Measurements from ENCODE around the gene LIFR.
"Not testable (repeated sequence)": the region's sequence is repeated elsewhere in the genome, so short reads cannot be mapped to it uniquely, and the experiment has no call there.

The LIFR gene, protein sequence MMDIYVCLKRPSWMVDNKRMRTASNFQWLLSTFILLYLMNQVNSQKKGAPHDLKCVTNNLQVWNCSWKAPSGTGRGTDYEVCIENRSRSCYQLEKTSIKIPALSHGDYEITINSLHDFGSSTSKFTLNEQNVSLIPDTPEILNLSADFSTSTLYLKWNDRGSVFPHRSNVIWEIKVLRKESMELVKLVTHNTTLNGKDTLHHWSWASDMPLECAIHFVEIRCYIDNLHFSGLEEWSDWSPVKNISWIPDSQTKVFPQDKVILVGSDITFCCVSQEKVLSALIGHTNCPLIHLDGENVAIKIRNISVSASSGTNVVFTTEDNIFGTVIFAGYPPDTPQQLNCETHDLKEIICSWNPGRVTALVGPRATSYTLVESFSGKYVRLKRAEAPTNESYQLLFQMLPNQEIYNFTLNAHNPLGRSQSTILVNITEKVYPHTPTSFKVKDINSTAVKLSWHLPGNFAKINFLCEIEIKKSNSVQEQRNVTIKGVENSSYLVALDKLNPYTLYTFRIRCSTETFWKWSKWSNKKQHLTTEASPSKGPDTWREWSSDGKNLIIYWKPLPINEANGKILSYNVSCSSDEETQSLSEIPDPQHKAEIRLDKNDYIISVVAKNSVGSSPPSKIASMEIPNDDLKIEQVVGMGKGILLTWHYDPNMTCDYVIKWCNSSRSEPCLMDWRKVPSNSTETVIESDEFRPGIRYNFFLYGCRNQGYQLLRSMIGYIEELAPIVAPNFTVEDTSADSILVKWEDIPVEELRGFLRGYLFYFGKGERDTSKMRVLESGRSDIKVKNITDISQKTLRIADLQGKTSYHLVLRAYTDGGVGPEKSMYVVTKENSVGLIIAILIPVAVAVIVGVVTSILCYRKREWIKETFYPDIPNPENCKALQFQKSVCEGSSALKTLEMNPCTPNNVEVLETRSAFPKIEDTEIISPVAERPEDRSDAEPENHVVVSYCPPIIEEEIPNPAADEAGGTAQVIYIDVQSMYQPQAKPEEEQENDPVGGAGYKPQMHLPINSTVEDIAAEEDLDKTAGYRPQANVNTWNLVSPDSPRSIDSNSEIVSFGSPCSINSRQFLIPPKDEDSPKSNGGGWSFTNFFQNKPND

DNA sequence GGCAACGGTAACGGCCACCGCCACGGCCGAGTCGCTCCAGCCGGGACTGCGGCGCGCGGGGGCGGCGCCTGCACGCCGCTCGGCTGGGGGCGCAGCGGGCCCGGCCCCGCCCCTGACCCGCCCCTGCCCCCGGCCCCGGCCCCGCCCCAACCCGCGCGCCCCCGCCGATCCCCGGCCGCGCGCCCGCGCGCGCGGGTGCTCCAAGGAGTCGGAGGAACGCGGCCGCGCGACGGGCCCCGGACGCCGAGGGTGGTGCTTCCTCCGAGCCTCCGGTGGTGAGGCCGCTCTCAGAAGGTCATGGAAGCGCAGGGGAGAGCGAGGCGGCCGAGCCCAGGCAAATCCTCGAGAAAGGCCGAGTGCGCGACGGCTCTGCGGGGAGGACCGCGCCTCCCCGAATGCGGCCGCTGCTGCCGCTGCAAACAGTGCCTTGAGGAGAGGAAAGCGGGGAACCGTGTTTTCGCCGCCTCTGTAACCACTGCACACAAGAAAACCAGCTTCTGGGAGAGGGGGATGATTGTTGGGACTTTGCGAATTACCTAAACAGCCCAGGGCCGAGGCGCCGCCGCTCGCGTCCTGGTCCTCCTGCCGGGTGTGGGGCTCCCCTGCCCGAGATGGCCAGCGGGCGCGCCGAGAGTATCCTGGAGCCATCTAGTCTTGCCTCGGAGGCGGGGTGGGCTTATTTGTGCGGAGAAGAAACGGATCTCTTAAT is at the start of gene LIFR:
Gene LIFR (minus strand): TSS at position 48 of the 709 bp plus-strand sequence. CDS start 25,999 bp downstream, outside the sequence.
- peak; percentile 96 for DNase-seq

DNA sequence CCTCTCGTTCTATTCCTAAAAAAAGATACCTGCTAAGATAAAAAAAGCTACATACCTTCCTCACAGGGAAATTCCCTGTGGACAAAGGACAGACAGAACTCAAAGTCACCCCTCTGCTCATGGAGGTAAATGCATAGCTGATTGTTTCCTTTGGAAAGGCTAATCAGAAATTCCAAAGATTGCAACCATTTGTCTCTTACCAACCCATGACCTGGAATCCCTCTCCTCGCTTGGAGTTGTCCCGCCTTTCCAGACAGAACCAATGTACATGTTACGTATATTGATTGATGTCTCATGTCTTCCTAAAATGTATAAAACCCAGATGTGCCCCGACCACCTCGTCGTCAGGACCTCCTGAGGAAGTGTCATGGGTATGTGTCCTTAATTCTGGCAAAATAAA is 49.2 kb upstream of the LIFR start:
- no peak for DNase-seq

DNA sequence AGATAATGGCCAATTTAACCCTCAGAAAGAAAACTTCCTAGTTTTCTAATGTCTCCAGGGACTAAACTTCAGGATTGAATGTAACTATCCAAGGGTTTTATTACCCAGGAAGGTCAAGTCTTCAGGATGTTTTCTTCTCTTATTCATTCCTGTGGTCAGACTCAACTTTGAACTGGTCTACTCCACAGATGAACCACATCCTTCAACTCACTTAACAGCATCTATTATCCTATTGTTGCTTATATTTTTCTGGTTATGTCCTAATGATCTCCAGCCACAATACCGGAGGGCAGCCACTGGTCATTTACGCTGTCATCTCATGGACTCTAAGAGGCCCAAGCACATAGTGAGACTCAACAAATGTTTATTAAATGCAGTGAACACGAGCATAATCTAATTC is 47.2 kb upstream of the LIFR start:
- no peak for DNase-seq

DNA sequence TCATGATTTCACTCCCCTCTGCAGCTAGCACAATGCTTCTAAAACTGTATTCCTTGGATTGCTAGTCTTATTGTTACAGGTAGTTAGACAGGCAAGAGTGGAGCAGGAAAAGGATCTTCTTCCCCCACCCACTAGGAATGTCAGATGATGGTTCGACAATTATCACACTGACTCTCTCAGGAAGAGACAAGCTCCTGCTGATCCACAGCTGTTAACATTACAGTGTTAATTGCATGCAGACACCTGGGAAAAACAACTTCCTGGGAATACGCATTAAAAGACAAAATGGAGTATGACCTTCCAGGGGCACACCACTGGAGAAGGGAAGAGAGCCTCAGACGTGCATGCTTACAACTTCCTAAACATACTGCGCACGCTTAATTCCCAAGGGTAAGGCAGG is 46.2 kb upstream of the LIFR start:
- DNase-seq, result no peak

DNA sequence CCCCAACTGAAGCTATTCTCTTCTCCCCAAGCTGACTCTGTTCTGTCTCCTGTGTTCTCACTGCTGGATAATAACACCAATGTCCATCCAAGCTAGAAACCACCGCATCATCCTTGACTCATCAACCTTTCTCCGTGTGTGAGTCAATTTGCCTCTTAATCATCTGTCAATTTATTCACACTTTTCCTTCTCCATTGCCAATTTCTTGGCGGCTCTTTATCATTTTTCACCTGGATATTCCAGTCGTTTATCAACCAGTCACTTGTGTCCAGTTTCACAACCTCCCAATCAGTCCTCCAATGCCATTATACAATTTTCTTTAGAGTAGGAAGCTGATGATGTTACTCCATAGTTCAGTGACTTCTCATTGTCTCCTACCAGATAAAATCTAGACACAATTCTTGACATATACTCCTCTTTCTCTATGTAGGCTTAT is 45.4 kb upstream of the LIFR start:
- no peak for DNase-seq

DNA sequence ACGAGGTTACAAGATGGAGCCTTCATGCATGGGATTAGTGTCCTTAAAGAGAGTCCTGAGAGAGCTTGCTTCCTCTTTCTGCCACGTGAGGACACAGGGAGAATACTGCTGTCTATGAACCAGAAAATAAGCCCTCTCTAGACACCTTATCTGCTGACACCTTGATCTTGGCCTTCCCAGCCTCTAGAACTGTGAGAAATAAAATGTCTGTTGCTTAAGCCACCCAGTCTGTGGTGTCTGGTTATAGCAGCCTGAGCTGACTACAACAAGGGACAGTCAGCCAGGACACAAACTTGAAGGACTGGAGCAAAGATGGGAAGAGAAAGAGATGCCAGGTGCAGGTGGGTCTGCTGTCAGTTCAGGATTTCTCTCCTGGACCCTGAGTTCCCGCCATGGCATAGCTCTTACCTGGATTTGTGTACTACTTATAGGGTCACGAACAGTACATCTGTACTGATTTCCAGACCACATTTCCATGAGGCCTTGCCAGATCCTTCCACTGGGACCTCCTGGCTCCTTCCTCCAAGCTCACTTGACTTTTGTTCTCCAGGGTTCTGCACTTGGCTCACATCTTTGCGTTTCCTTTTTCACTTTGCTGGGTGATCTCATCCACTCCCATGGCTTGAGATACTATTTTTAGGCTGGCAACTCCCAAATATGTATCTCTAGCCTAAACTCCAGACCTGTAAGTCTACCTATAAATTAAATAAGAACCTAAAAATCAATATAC is 44.9 kb upstream of the LIFR start:
- DNase-seq, result no peak

DNA sequence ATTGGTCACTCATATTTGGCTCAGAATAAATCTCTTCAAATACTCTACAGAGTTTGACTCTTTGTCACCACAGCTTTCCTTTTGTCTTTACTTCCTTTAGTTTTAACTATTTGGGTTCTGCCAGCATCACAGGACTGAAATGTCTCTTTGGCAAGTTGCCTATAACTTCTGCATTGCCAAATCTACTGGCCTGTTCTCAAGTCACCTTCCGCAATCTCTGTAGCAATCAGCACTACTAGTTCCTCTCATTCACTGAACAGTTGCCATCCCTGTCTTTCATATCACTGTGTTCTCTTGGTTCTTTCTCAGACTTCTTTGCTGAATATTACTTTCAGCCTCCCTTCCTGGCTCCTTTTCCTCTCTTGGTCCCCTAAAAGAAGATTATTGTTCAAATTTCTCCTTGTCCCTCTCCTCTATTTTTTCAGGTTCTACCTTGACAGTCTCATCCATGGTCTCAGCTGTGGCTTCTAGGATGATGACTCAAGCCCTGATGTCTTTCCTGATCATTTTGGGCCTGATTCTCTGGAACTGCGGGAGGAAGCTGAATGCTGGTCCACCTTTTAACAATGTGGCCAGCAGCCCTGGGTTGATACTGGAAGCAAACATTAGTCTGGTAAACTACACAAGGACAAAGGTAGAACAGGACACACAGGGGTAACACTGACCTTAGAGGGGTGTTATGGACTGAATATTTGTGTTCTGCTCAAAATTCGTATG is 44.0 kb upstream of the LIFR start:
- DNase-seq, result no peak

DNA sequence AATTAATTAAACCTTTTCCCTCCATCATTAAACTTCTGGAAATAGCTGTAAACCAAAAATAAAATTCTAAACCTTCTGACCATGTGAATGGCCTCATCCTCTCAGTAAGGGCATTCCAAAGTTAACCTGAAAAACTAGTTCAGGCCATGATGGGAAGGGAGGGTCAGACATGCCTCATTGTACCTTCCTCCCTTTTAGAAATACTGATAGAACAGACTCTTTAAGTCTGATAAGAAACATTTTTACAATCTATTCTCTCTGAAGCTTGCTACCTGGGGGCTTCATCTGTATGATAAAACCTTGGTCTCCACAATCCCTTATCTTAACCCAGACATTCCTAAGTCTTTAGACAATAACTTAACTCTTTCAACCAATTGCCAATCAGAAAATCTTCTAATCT is 43.3 kb upstream of the LIFR start:
- not testable (repeated sequence) for DNase-seq

DNA sequence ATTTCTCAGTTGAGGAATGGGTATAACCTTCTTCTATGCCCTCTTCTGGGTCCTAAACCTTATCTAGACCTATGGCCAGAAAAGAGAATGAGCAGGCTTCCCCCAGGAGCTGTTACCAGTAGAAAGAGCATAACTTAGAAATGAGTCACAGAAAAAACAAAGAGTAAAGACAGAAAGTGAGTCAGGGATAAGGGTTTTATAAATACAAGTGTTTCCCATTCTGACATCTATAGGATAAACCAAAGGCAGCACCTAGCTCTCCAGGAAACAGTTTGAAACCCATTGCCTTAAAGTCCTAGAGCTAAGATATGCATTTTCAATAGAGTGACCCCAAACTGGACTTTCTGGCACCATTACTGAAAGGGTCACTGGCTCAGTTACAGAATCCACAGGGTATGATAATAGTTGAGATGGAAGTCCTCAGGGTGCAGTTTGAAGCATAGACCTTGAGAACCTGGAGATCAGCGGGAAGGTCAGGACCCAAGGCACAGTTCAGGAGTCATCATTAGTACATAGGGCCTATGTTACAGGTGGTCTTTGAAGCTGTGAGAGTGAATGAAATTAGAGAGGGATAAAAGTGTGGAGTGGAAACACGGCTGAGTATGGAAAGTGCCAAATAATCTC is 42.7 kb upstream of the LIFR start:
- DNase-seq, result no peak

DNA sequence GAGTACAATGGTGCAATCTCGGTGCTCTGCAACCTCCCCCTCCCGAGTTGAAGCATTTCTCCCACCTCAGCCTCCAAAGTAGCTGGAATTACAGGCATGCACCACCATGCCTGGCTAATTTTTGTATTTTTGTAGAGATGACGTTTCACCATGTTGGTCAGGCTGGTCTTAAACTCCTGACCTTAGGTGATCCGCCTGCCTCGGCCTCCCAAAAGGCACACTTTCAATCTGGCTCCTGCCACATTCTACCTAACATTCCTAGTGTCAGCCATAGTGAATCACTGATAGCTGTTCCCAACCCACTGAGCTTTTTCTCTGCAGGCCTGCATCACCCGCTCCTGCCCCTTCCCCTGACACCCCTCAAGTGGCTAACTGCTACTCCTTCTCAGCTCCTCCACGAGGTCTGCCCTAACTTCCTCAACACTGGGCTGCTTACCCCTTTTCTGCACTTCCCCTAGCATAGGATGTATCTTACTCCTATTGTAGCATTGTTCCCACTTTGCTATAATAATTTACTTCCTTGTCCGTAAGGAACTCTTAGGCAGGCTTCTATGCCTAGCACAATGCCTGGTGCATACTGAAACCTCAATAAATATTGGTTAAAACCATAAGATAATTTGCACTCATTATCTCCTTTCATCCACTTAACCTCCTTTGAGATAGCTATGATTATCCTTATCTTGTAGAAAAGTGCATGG is 42.0 kb upstream of the LIFR start:
- no peak for DNase-seq

DNA sequence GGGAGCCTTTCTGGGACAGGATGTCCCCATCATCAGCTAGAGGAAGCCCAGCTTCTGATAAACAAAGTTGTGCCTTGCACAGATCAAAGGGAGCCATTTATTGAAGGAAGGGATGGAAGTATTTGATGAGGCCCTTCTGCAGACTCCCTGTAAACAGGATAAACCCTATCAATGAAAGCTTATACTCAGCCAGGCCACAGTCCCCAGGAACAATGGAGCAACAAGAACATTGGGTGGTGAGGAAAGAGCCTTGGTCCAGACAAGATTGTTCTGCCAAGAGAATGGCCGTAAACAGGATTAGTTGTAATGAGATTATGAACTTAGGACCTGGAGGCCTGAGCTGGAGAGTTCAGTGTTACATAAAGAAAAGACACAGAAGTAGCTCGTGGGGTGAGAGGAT is 40.5 kb upstream of the LIFR start:
- DNase-seq, result no peak

DNA sequence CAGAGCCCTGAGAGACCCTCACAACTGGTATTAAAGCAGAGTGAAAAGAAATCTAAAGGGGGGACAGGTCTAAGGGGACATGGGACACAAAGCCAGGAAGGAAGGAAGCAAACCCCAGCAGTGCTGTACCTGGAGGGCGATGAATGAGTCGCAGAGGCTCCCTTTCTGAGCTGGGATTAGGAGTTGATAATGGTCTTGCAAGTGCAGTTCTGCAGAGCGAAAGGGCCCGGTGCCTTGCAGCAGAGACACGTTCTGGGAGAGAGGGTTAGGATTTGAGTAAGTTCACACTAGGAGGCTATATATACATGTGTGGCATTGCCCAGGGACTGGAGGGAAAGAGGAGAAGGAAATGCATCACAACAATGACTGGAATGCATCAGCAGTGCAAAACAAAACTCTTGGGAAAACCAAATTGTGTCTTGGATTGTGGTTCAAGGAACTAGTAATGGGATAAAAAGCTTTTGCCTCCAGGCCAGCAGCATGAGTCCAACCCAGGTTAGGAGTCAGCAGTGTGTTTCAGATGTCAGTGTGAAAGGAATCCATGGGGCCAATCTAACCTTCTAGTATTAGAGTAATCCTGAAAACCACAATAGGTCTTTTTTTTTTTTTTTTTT is 38.8 kb upstream of the LIFR start:
- DNase-seq, result no peak

DNA sequence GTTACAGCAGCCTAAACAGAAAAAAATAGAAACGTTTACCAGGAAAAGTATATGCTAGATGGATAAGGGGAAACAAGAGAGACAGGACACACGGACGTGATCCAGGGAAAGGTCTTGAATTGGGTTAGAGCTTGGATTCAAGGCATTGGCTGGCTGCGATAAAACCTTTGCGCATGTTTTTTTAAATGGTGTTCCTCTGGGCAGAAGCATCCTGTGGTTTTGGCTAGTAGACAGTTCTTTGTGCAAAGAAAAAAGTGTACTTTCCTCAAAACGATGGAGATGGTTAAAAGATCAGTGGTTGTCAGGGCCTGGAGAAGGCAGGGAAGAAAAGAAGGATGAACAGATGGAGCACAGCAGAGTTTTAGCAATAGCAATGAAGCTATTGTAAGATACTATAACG is 37.5 kb upstream of the LIFR start:
- no peak for DNase-seq

DNA sequence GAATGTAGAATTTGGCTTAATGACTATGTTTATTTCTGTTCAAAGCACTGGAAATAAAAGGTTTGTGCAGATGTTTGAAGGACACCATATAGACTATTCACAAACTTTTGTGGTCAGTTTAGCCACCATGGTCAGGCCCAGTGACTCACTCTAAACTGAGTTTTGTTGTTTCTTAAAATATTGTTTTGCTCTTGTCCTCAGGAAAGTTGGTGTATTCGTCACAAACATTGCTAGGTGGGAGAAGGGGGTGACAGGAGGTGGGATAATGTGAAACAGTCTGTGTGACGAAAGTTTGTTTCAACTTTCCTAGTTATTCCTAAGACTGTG is 35.0 kb upstream of the LIFR start:
- no peak for DNase-seq

DNA sequence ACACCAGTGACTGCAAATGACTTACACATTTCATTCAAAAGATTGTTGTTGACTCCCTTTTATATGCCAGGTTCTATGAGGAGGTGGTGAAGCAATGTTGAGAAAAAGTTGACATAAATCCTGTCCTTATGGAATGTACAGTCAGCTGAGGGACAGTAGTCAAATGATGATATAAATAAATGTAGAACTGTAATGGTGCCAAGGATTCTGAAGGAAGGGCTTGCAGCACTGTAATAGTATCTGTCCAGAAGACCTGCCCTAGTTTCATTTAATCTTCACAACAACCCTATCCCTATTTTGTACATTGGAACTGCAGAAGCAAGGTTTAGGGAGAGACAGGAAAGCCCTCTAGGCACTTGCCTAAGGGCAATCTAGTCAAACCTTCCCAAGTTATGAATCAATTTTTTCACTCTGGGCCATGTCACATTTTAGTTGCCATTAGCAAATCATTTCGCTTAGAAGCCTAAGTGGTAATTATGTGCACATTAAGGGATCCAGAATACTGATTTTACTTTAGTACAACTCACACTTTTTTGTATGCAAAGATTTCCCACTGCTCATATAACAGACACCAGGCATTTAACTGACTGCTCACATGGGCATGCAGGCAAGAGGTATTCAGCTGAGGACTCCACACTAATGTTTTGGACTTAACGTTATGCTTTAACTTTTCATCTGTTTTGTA is 34.5 kb upstream of the LIFR start:
- DNase-seq, result no peak

DNA sequence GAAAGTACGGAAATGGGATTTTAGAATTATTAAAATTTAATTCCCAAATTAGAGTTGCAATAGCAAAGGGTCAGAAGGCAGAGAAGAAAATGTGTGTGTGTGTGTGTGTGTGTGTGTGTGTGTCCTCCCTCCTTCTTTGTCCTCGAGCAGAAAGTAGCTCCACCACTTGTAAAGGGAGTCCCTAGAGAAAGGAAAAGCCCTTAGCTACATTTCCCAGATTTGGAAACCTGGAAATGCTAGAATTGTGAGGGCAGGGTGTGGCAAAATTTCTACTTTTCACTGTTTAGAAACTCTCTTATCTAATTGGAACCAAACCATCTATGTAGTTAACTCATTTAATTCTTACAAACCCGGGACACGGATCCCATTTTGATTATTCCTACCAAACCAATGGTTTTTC is 33.2 kb upstream of the LIFR start:
- peak; percentile 29 for DNase-seq

DNA sequence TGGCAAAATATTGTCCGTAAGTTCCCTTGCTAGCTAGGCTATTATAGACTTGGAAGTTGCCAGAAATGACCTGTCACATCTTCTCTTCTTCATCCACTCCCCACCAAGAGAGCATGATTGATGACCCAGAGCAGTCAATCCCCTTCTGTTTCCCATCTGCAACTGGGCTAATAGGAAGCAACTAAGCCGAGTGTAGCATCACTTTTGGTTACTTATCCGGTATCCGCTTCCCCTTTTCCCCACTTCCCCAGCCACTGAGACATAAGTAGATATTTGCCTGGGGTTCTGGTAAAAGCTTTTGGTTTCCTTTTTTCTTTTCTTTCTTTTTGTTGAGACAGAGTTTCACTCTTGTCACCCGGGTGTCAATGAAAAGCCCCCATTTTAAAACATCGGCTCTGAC is 29.4 kb upstream of the LIFR start:
- DNase-seq, result no peak

DNA sequence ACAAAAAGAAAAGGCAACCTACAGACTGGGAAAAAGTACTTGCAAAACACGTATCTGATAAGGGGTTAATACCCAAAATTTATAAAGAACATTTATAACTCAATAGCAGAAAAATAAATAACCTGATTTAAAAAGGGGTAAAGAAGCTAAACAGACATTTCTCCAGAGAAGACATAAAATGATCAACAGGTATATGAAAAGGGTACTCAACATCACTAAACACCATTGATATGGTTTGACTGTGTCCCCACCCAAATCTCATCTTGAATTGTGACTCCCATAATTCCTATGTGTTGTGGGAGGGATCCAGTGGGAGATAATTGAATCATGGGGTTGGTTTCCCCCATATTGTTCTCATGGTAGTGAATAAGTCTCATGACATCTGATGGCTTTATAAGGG is 27.1 kb upstream of the LIFR start:
- DNase-seq, result no peak

DNA sequence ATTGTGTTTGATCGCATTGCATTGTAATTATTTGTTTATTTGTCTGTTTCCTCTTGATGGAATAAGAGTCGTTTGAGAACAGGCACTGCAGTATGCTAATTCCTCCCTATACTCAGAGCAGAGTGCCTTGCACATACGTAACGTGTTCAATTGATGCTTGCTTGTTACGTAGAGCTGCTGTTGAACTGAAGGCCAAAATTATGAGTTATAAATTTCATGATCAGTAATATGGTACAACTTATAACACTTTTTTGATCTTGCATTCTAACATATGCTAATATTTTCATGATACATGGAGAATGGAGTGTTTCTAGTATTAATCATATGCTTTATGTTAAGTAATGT is 26.5 kb upstream of the LIFR start:
- no peak for DNase-seq
